A549 (cell line): Measurements from ENCODE around the gene LRATD1.

ENCODE experiments used
- CHD4 ChIP-seq: fragments of 200-600 bp; sonication (generic); IDR thresholded peaks from 2 replicates; pipeline ENCODE4 v1.6.1; 2016; ENCODE audit warnings: antibody characterized with exemption, mild to moderate bottlenecking, borderline replicate concordance
- CTCF ChIP-seq: fragments of >200 bp; sonication (Bioruptor Twin); formaldehyde crosslinking; IDR thresholded peaks from 3 replicates; pipeline ENCODE4 v1.5.1; 2016
- ELK1 ChIP-seq: fragments of 150-350 bp; IDR thresholded peaks from 2 replicates; pipeline ENCODE4 v1.6.1; 2014; ENCODE audit warnings: low read depth, mild to moderate bottlenecking, low read length
- SREBF2 ChIP-seq: fragments of 450-650 bp; IDR thresholded peaks from 2 replicates; pipeline ENCODE4 v1.6.1; 2014; ENCODE audit warnings: mild to moderate bottlenecking, moderate library complexity

- TF ChIP-seq CTCF (no peak), CHD4 (no peak), ELK1 (no peak), SREBF2 (no peak)
These were observed 40.9 kb downstream of the LRATD1 start for GRCh38 chr2:14673351-14673875.
